IMR-90 (cell line): ENCODE measurements around the gene ALPI. TPM values are rescaled to one million over a fixed set of nuclear protein-coding genes. Genes with fewer than 3 reads are reported as not detected.

Source experiments
- ATAC-seq: fragments of 200-7000 bp; cut with Tn5 transposase; 2 replicates; pipeline ENCODE4 v1.9.1; 2020; ENCODE audit warnings: low read depth, mild to moderate bottlenecking, moderate library complexity
- BruUV-seq: library from RNA; stranded (reverse); fragments of 400-500 nt; replicated peaks from 2 replicates; lab custom pipeline; 2021; lab: Mats Ljungman, UMichigan
- CTCF ChIA-PET: fragments of 300-600 bp; formaldehyde crosslinking; extraction: SDS; loops from one replicate; lab custom pipeline; 2021; ENCODE audit warnings: antibody characterized with exemption; lab: Yijun Ruan, JAX
- POLR2A ChIA-PET: fragments of 300-600 bp; sonication (Branson Sonifier 250); formaldehyde crosslinking; loops from one replicate; lab custom pipeline; 2022; ENCODE audit warnings: antibody characterized with exemption; ENCODE audit not compliant: unreplicated experiment; lab: Charles Lee
- DNase-seq: peaks from one replicate; pipeline ENCODE4 v3.0.0; 2013
- H2AFZ ChIP-seq: replicated peaks from 2 replicates; pipeline ENCODE3; 2013; ENCODE audit warnings: low read length, mild to moderate bottlenecking; ENCODE audit not compliant: poor library complexity
- H2AK5ac ChIP-seq: 2 replicates; pipeline ENCODE4 v1.6.1; 2013; ENCODE audit warnings: low read depth, low read length, inconsistent platforms
- H2AK9ac ChIP-seq: replicated peaks from 2 replicates; pipeline ENCODE3; 2013; ENCODE audit warnings: mild to moderate bottlenecking, low read depth, low read length, moderate library complexity; ENCODE audit not compliant: poor library complexity
- H2BK120ac ChIP-seq: 2 replicates; pipeline ENCODE4 v1.6.1; 2013; ENCODE audit warnings: low read depth, low read length, inconsistent platforms
- H2BK15ac ChIP-seq: 3 replicates; pipeline ENCODE4 v1.6.1; 2013; ENCODE audit warnings: low read depth, low read length, inconsistent platforms
- H2BK20ac ChIP-seq: 2 replicates; pipeline ENCODE4 v1.6.1; 2013; ENCODE audit warnings: low read depth, mild to moderate bottlenecking, inconsistent platforms, low read length, moderate library complexity
- H2BK5ac ChIP-seq: 2 replicates; pipeline ENCODE4 v1.6.1; 2013; ENCODE audit warnings: mild to moderate bottlenecking, low read depth, low read length, inconsistent platforms; ENCODE audit not compliant: poor library complexity, severe bottlenecking
- H3K14ac ChIP-seq: replicated peaks from 2 replicates; pipeline ENCODE4 v1.6.1; 2013; ENCODE audit warnings: low read depth, low read length, inconsistent platforms
- H3K18ac ChIP-seq: 2 replicates; pipeline ENCODE4 v1.6.1; 2013; ENCODE audit warnings: low read depth, low read length, control low read depth
- H3K23ac ChIP-seq: 2 replicates; pipeline ENCODE4 v1.6.1; 2013; ENCODE audit warnings: low read depth, low read length, inconsistent platforms
- H3K27ac ChIP-seq: 2 replicates; pipeline ENCODE4 v1.5.1; 2013; ENCODE audit warnings: mild to moderate bottlenecking, control low read depth, low read length; ENCODE audit not compliant: insufficient read depth
- H3K27me3 ChIP-seq: 2 replicates; pipeline ENCODE4 v1.6.1; 2013; ENCODE audit warnings: low read length; ENCODE audit not compliant: control insufficient read depth, insufficient read depth
- H3K36me3 ChIP-seq: 2 replicates; pipeline ENCODE4 v1.6.1; 2013; ENCODE audit warnings: low read length, mixed read lengths; ENCODE audit not compliant: control insufficient read depth, insufficient read depth
- H3K4ac ChIP-seq: 2 replicates; pipeline ENCODE4 v1.6.1; 2013; ENCODE audit warnings: low read depth, low read length, inconsistent platforms
- H3K4me1 ChIP-seq: 2 replicates; pipeline ENCODE4 v1.6.1; 2013; ENCODE audit warnings: low read length, mixed read lengths; ENCODE audit not compliant: control insufficient read depth, insufficient read depth
- H3K4me2 ChIP-seq: 2 replicates; pipeline ENCODE4 v1.6.1; 2013; ENCODE audit warnings: low read depth, mild to moderate bottlenecking, control low read depth, low read length, moderate library complexity
- H3K4me3 ChIP-seq: 2 replicates; pipeline ENCODE4 v1.5.1; 2013; ENCODE audit warnings: low read depth, mild to moderate bottlenecking, control low read depth, low read length, moderate library complexity; ENCODE audit not compliant: insufficient read depth
- H3K56ac ChIP-seq: 2 replicates; pipeline ENCODE4 v1.6.1; 2013; ENCODE audit warnings: low read length, inconsistent platforms; ENCODE audit not compliant: insufficient read depth; ENCODE audit errors: extremely low read depth
- H3K79me1 ChIP-seq, 2 experiments: 2 replicates each; pipeline ENCODE4 v1.6.1; 2013; ENCODE audit warnings: low read length in 2 of 2, inconsistent platforms in 1 of 2, low read depth in 1 of 2
- H3K9ac ChIP-seq: 2 replicates; pipeline ENCODE4 v1.6.1; 2013; ENCODE audit warnings: low read depth, low read length, control low read depth
- H3K9me1 ChIP-seq: 2 replicates; pipeline ENCODE4 v1.6.1; 2013; ENCODE audit warnings: low read length, inconsistent platforms; ENCODE audit not compliant: insufficient read depth
- H3K9me3 ChIP-seq: 2 replicates; pipeline ENCODE4 v1.6.1; 2013; ENCODE audit warnings: low read length; ENCODE audit not compliant: control insufficient read depth, insufficient read depth
- H4K20me1 ChIP-seq: 2 replicates; pipeline ENCODE4 v1.6.1; 2013; ENCODE audit warnings: low read length, inconsistent platforms; ENCODE audit not compliant: insufficient read depth
- H4K5ac ChIP-seq: 2 replicates; pipeline ENCODE4 v1.6.1; 2013; ENCODE audit warnings: mild to moderate bottlenecking, low read depth, low read length, control low read depth
- H4K8ac ChIP-seq, 2 experiments: 2 replicates each; pipeline ENCODE4 v1.6.1; 2013; ENCODE audit warnings: low read depth in 2 of 2, low read length in 2 of 2, control low read depth in 1 of 2, inconsistent platforms in 1 of 2
- H4K91ac ChIP-seq: 2 replicates; pipeline ENCODE4 v1.6.1; 2013; ENCODE audit warnings: low read depth, low read length, inconsistent platforms; ENCODE audit not compliant: insufficient read depth
- BHLHE40 ChIP-seq: fragments of 150-350 bp; IDR thresholded peaks from 2 replicates; pipeline ENCODE4 v1.6.1; 2016; ENCODE audit warnings: mild to moderate bottlenecking, low read depth, low read length
- CEBPB ChIP-seq: IDR thresholded peaks from 2 replicates; pipeline ENCODE4 v1.6.1; 2012; ENCODE audit warnings: low read depth, low read length, improper control_type of control experiment
- CHD1 ChIP-seq: IDR thresholded peaks from 2 replicates; pipeline ENCODE4 v1.6.1; 2012; ENCODE audit warnings: low read depth, low read length, improper control_type of control experiment
- CTCF ChIP-seq: conservative IDR thresholded peaks from 2 replicates; pipeline ENCODE4 v1.5.1; 2012; ENCODE audit warnings: mild to moderate bottlenecking, low read depth, low read length, improper control_type of control experiment
- ELK1 ChIP-seq: fragments of 150-350 bp; IDR thresholded peaks from 2 replicates; pipeline ENCODE4 v1.6.1; 2016; ENCODE audit warnings: low read depth, mild to moderate bottlenecking, low read length, moderate library complexity, borderline replicate concordance
- FOS ChIP-seq: fragments of 150-350 bp; IDR thresholded peaks from 2 replicates; pipeline ENCODE4 v1.6.1; 2016; ENCODE audit warnings: low read depth, low read length
- MAFK ChIP-seq: IDR thresholded peaks from 2 replicates; pipeline ENCODE4 v1.6.1; 2012; ENCODE audit warnings: low read depth, low read length, improper control_type of control experiment
- MAZ ChIP-seq: IDR thresholded peaks from 2 replicates; pipeline ENCODE4 v1.6.1; 2012; ENCODE audit warnings: low read depth, mild to moderate bottlenecking, low read length, improper control_type of control experiment, moderate library complexity, borderline replicate concordance
- MXI1 ChIP-seq: IDR thresholded peaks from 2 replicates; pipeline ENCODE4 v1.6.1; 2012; ENCODE audit warnings: low read depth, mild to moderate bottlenecking, low read length, moderate library complexity, borderline replicate concordance
- NFE2L2 ChIP-seq: fragments of 150-350 bp; IDR thresholded peaks from 2 replicates; pipeline ENCODE4 v1.6.1; 2016; ENCODE audit warnings: low read depth, mild to moderate bottlenecking, low read length
- POLR2A ChIP-seq: IDR thresholded peaks from 2 replicates; pipeline ENCODE4 v1.6.1; 2012; ENCODE audit warnings: mild to moderate bottlenecking, low read depth, low read length
- RAD21 ChIP-seq: IDR thresholded peaks from 2 replicates; pipeline ENCODE4 v1.6.1; 2012; ENCODE audit warnings: low read length, improper control_type of control experiment
- RCOR1 ChIP-seq: IDR thresholded peaks from 2 replicates; pipeline ENCODE4 v1.6.1; 2012; ENCODE audit warnings: mild to moderate bottlenecking, low read length, improper control_type of control experiment; ENCODE audit not compliant: insufficient replicate concordance
- RFX5 ChIP-seq: IDR thresholded peaks from 2 replicates; pipeline ENCODE4 v1.8.0; 2012; ENCODE audit warnings: low read depth, mild to moderate bottlenecking, low read length, moderate library complexity
- SMC3 ChIP-seq: fragments of 150-350 bp; IDR thresholded peaks from 2 replicates; pipeline ENCODE4 v1.6.1; 2016; ENCODE audit warnings: low read depth, mild to moderate bottlenecking, antibody characterized with exemption, low read length, moderate library complexity
- USF2 ChIP-seq: fragments of 150-350 bp; IDR thresholded peaks from 2 replicates; pipeline ENCODE4 v1.6.1; 2017; ENCODE audit warnings: mild to moderate bottlenecking, antibody characterized with exemption, low read length, low read depth
- WGBS, 2 experiments: methylation state at CpG; one replicate each; pipeline versions ENCODE4 v1.1.5 to v1.1.7; 2013; ENCODE audit warnings: missing lambda C conversion rate in 2 of 2; ENCODE audit not compliant: insufficient read length in 1 of 2; ENCODE audit errors: extremely low coverage in 2 of 2; 5-methylcytosine and 5-hydroxymethylcytosine counted together
- dilution Hi-C: fragments of 300-500 bp; cut with HindIII; formaldehyde crosslinking; loops from one replicate; pipeline ENCODE4 v1.14.3; 2018; ENCODE audit warnings: low sequenced_read_pairs; ENCODE audit not compliant: unreplicated experiment
- in situ Hi-C: fragments of 300-500 bp; cut with MboI; formaldehyde crosslinking; loops from 3 replicates; pipeline ENCODE4 v1.14.3; 2019; ENCODE audit warnings: low sequenced_read_pairs, inconsistent platforms, mixed read lengths
- intact Hi-C: fragments of 100-400 bp; cut with micrococcal nuclease; formaldehyde crosslinking; loops from 2 replicates; pipeline ENCODE4 v1.10.0; 2022
- polyA plus RNA-seq, 3 experiments: library from polyadenylated mRNA; depleted of rRNA; stranded (reverse); fragments of >200 nt; gene quantifications; 2 replicates each; pipeline ENCODE4 v1.2.3, GENCODE V29; 2012; ENCODE audit warnings: low replicate concordance in 1 of 3
- total RNA-seq: library from RNA; depleted of rRNA; stranded (reverse); fragments of >200 nt; gene quantifications from 2 replicates; pipeline ENCODE4 v1.2.3, GENCODE V29; 2012

Gene ALPI
- total and polyA plus RNA-seq, 2 of the 4 experiments (the other 2 are of a cell fraction), result not detected

- dilution Hi-C loops, result no loop called here
- intact Hi-C loops, result no loop called here
- Histone ChIP-seq H3K4me1 (no peaks in the 10 kb centered on the region), H2BK15ac (no peak overlapping the region), H3K27me3 (peaks cover 82% of the 10 kb centered on the region), H2BK5ac (no peak overlapping the region), H4K20me1 (no peaks in the 10 kb centered on the region; the same call in 1 of the 2 replicates), H3K27ac (no peak overlapping the region), H3K79me1 (no peaks in the 10 kb centered on the region), H3K23ac (no peak overlapping the region), H3K9me3 (peaks cover 5% of the 10 kb centered on the region; the same call in 1 of the 2 replicates), H3K4me3 (no peak overlapping the region), H2AFZ (no peak overlapping the region), H3K9me1 (no peaks in the 10 kb centered on the region), H2BK20ac (no peak overlapping the region), H3K4me2 (no peak overlapping the region), H3K56ac (no peak overlapping the region), H3K36me3 (no peaks in the 10 kb centered on the region), H4K8ac (no peak overlapping the region), H3K14ac (no peak overlapping the region), H2AK5ac (no peak overlapping the region), H4K5ac (no peak overlapping the region), H2AK9ac (no peak overlapping the region), H3K18ac (no peak overlapping the region), H4K91ac (no peak overlapping the region), H2BK120ac (no peak overlapping the region), H3K4ac (no peak overlapping the region), H3K9ac (no peak overlapping the region)
- no peak for TF ChIP-seq RAD21
- TF ChIP-seq MAFK, result no peak
- TF ChIP-seq NFE2L2, result no peak
- no peak for TF ChIP-seq BHLHE40
- TF ChIP-seq CTCF, result no peak
- TF ChIP-seq USF2, result no peak
- no peak for TF ChIP-seq RFX5
- TF ChIP-seq MXI1, result no peak
- no peak for TF ChIP-seq MAZ
- no peak for TF ChIP-seq CHD1
- no peak for TF ChIP-seq ELK1
- no peak for TF ChIP-seq RCOR1
- TF ChIP-seq POLR2A, result no peak
- TF ChIP-seq SMC3, result no peak
- TF ChIP-seq CEBPB, result no peak
- no peak for TF ChIP-seq FOS
- POLR2A ChIA-PET, result no interaction called here
- no peak for ATAC-seq
- in situ Hi-C loops, result no loop called here
- DNase-seq, result no peak
- no TSS peak for BruUV-seq
- CTCF ChIA-PET, result no interaction called here
- 0% methylated on average over 6 of the region's 22 CpGs; no CpG with 5 or more reads in 1 of the 2 experiments for WGBS, 2 experiments
Observed at GRCh38 chr2:232420073-232420454, 35.9 kb upstream of the ALPI start.
